NCI-H1105 treated with DMSO at 0.1 percent for 48 hours (cell line): ENCODE results near the gene VSIG10.
"Not testable (repeated sequence)": the region's sequence is repeated elsewhere in the genome, so short reads cannot be mapped to it uniquely, and the experiment has no call there.

ENCODE experiments used
- DNase-seq: peaks from one replicate; lab custom pipeline; 2025; lab: John Stamatoyannopoulos, UW

VSIG10 gene

GRCh38 chr12:118103601-118104382, at the start of gene VSIG10:
TSS of gene VSIG10 (minus strand) at chr12:118104011. CDS start at chr12:118103671, 340 bp downstream.
- DNase-seq: peak; percentile 65

GRCh38 chr12:118151755-118152154, 47.9 kb upstream of the VSIG10 start:
- no peak for DNase-seq

- DNase-seq: no peak
Observed at GRCh38 chr12:118150625-118151024, 46.8 kb upstream of the VSIG10 start.

- DNase-seq: no peak
Observed at GRCh38 chr12:118148287-118148686, 44.5 kb upstream of the VSIG10 start.

- no peak for DNase-seq
Observed at GRCh38 chr12:118145798-118146156, 42.0 kb upstream of the VSIG10 start.

GRCh38 chr12:118145113-118145797, 41.4 kb upstream of the VSIG10 start:
- DNase-seq: no peak

GRCh38 chr12:118144499-118144898, 40.7 kb upstream of the VSIG10 start:
- DNase-seq: no peak

GRCh38 chr12:118140825-118141224, 37.0 kb upstream of the VSIG10 start:
- no peak for DNase-seq

GRCh38 chr12:118137148-118137678, 33.4 kb upstream of the VSIG10 start:
- DNase-seq: no peak

GRCh38 chr12:118136559-118137003, 32.8 kb upstream of the VSIG10 start:
- DNase-seq: no peak

- DNase-seq: no peak
Observed at GRCh38 chr12:118135788-118136558, 32.2 kb upstream of the VSIG10 start, which contains the start of gene PEBP1. TSS of gene PEBP1 (plus strand) at chr12:118136124. CDS start at chr12:118136210, 86 bp downstream.

GRCh38 chr12:118129436-118129835, 25.6 kb upstream of the VSIG10 start:
- DNase-seq: not testable (repeated sequence)

GRCh38 chr12:118127867-118128266, 24.1 kb upstream of the VSIG10 start:
- no peak for DNase-seq

GRCh38 chr12:118126119-118126757, 22.4 kb upstream of the VSIG10 start:
- peak; percentile 64 for DNase-seq

- DNase-seq: no peak
Observed at GRCh38 chr12:118125743-118126118, 21.9 kb upstream of the VSIG10 start.

- DNase-seq: no peak
Observed at GRCh38 chr12:118124333-118124874, 20.6 kb upstream of the VSIG10 start.

- DNase-seq: no peak
Observed at GRCh38 chr12:118122264-118122663, 18.5 kb upstream of the VSIG10 start.

GRCh38 chr12:118120579-118121363, 17.0 kb upstream of the VSIG10 start:
- peak; percentile 60 for DNase-seq

GRCh38 chr12:118119449-118119879, 15.7 kb upstream of the VSIG10 start:
- DNase-seq: no peak

GRCh38 chr12:118109088-118109487, 5.3 kb upstream of the VSIG10 start:
- DNase-seq: no peak

- no peak for DNase-seq
Observed at GRCh38 chr12:118107694-118108093, 3.9 kb upstream of the VSIG10 start.
